ENCODE measurements around the gene RETSAT. TPM values are rescaled to one million over a fixed set of nuclear protein-coding genes. Genes with fewer than 3 reads are reported as not detected.
"Not testable (repeated sequence)": the region's sequence is repeated elsewhere in the genome, so short reads cannot be mapped to it uniquely, and the experiment has no call there.

RETSAT gene
- total RNA-seq, 2 experiments from 2014 or later, result 24.7 to 24.9 TPM

DNA sequence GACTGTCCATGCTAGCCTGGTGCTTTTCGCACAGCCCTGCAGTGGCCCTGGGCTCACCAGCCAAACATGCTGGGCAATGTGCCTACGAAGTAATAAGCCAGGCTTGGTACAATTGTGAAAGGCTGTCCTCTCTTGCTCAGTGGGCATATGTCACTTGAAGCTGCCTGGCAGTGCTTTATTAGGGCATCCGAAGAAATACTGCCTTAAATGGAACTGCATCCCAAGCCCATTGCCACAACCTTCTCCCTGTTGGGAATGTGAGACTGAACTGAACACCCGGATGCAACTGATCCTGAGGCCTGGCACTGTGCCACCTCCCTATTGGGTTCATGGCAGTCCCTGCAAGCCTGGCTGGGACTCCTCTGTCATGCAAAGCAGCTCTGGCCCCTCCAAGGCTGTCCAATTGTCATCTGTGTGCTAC lies 39.9 kb upstream of the RETSAT start:
- DNase-seq, result no peak
- no peaks in the 10 kb centered on the region for H3K9me3 Mint-ChIP-seq
- no peaks in the 10 kb centered on the region for H3K27me3 Mint-ChIP-seq
- ChIA-PET POLR2A (no interaction called here), CTCF (interaction anchor here (0.6 to 1.8 kb wide), 5 partner anchors 9 to 150 kb away, joined by 3 to 5 read pairs (median 3); no protein-coding TSS in a partner anchor)
- H3K4me3 Mint-ChIP-seq, result no peak overlapping the region
- peak overlapping the region; percentile 54 for H3K27ac Mint-ChIP-seq
- H3K36me3 Mint-ChIP-seq (ENCODE audit: low read depth), result peaks cover 55% of the 10 kb centered on the region
- H3K4me1 Mint-ChIP-seq, result peaks cover 42% of the 10 kb centered on the region

DNA sequence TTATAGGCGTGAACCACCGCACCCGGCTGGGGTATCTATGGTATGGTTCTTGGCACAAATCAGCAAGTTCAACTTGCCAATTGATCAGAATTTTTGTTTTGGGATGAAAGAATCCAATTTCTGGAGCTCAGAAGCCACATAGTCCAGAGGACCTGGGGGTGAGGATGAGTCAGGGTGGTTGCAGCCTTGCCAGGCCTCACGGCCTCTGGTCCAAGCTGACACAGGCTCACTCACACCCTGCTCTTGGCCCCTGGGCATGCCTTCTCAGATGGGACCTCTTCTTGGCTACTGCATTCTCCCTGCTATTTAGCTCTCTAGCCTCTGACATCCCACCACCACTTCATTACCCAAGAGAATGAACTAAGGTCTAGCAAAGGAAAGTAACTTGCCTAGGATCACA lies 39.5 kb upstream of the RETSAT start:
- ChIA-PET POLR2A (no interaction called here), CTCF (interaction anchor here (1.3 to 1.8 kb wide), 5 partner anchors 9 to 158 kb away, joined by 3 to 5 read pairs (median 4); no protein-coding TSS in a partner anchor)
- H3K4me3 Mint-ChIP-seq, result no peak overlapping the region
- H3K4me1 Mint-ChIP-seq, result peaks cover 41% of the 10 kb centered on the region
- H3K27ac Mint-ChIP-seq, result peak overlapping the region; percentile 54
- no peaks in the 10 kb centered on the region for H3K9me3 Mint-ChIP-seq
- no peak for DNase-seq
- no peaks in the 10 kb centered on the region for H3K27me3 Mint-ChIP-seq
- peaks cover 54% of the 10 kb centered on the region for H3K36me3 Mint-ChIP-seq (ENCODE audit: low read depth)

DNA sequence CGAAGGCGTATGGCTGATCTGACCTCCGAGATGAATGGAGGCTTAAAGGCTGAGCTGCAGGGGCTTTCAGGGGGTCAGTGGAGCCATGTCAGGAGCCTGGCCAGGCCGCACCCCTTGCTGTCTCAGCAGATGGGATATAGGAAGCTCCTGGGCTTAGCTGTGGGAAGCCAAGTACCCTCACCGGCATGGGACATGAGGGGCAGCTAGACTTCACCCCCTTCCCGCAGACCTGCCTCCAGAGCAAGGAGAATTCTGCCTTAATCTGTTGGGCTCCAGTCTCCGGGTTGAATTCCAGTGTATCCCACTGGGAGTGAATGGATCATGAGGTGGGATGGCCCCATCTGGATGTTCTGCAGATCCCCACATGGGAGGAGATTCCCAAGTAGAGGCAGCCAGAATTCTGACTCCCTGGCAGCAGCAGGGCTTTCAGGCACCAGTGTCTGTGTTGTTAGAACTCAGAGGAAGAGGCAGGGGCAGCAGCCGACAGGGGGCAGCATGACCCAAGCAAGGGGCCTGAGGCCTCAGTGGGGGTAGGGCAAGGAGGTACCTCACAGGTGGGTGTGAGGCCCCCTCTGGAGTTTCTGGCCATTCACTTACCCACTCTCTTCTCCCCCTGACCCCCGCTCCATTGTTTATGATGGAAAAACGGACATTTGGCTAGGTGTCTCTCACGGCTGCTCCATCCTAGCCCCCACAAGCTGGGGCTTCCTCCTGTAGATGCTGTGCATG lies 36.8 kb upstream of the RETSAT start:
- Mint-ChIP-seq H3K27ac (peak overlapping the region; percentile 74), H3K4me1 (peaks cover 25% of the 10 kb centered on the region), H3K36me3 (ENCODE audit: low read depth) (peaks cover 36% of the 10 kb centered on the region), H3K27me3 (no peaks in the 10 kb centered on the region), H3K9me3 (no peaks in the 10 kb centered on the region), H3K4me3 (no peak overlapping the region)
- ChIA-PET CTCF (interaction anchor here (0.7 to 3.8 kb wide), 13 partner anchors 8 to 229 kb away, joined by 3 to 21 read pairs (median 4); no protein-coding TSS in a partner anchor), POLR2A (interaction anchor here (0.5 kb wide), 1 partner anchor 151 kb away, joined by 3 read pairs; no protein-coding TSS in a partner anchor)
- peak; percentile 83 for DNase-seq

DNA sequence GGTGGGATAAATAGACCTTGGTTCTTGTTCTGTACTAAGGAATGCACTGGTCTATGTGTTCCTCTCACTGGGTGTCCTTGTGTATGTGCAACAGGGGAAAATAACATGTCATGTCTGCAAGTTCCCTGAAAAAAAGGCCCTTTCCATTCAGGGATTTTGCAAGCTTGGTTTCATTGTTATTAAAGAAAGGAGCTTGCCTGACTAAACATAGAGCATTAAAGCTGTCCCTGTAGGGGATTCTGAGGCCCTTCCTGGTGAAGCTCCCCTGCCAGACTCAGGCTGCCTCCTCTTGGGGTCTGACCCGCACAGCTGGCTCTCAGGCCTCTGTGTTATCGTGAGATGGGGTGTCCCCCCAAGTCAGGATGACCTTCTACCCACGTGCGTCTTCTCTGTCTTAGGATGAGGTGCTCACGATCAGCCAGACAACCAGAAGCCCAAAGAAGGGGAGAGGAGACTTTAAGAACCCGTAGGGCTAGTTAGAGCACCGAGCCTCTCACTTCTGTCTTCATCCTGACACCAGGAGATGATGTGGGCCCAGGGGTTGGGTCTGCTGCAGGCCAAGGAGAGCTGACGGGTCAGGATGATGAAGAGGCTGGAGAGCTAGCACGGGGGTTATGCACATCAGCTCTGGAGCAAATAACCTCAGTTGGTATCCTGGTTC lies 34.7 kb upstream of the RETSAT start:
- Mint-ChIP-seq H3K9me3 (no peaks in the 10 kb centered on the region), H3K27me3 (no peaks in the 10 kb centered on the region), H3K4me3 (no peak overlapping the region), H3K27ac (peak overlapping the region; percentile 39), H3K4me1 (peaks cover 24% of the 10 kb centered on the region), H3K36me3 (ENCODE audit: low read depth) (peaks cover 29% of the 10 kb centered on the region)
- ChIA-PET CTCF (interaction anchor here (0.8 to 3.8 kb wide), 7 partner anchors 10 to 168 kb away, joined by 3 to 21 read pairs (median 5); no protein-coding TSS in a partner anchor), POLR2A (interaction anchor here (0.6 kb wide), 1 partner anchor 145 kb away, joined by 3 read pairs; no protein-coding TSS in a partner anchor)
- no peak for DNase-seq

DNA sequence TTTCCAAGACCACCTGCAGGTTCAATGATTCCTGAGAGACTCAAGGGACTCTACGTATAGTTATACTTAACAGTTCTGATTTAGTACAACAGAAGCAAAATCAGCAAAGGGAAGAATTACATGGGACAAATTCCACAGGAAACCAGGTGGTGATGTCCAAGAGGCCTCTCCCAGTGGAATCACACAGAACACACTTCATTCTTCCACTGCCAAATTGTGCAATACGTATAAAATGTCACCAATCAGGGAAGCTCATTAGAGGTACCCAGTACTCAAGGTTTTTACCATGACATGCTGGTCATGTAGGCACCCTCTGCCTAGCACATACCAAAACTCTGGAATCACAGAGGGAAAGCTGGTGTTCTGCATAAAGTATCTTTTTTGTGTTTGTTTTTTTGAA lies 33.4 kb upstream of the RETSAT start:
- Mint-ChIP-seq H3K4me3 (no peak overlapping the region), H3K4me1 (peaks cover 14% of the 10 kb centered on the region), H3K27ac (no peak overlapping the region), H3K36me3 (ENCODE audit: low read depth) (peaks cover 26% of the 10 kb centered on the region), H3K9me3 (no peaks in the 10 kb centered on the region), H3K27me3 (no peaks in the 10 kb centered on the region)
- ChIA-PET POLR2A (no interaction called here), CTCF (interaction anchor here (0.7 to 1.5 kb wide), 3 partner anchors 13 to 384 kb away, joined by 3 to 6 read pairs (median 4); no protein-coding TSS in a partner anchor)
- no peak for DNase-seq

DNA sequence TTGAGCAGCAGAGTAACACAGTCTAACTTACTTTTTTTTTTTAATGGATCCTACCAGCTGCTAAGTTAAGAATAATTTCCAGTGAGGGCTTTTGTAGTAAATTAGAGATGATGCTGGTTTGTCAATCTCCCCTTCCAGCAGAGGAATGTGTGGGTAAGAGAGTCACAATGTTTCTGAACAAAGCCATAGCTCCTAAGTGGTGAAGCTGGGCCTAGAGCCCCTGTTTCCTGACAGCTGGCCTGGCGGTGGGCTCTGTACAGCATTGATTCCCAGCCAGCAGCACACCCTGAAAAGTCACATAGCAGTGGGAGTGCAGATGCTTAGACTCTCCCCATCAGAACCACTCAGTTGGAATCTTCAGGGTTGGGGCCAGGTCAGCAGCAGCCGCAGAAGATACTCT lies 31.4 kb upstream of the RETSAT start:
- CTCF ChIA-PET, result interaction anchor here (0.6 to 1.1 kb wide), 2 partner anchors 10 to 167 kb away, joined by 3 read pairs; no protein-coding TSS in a partner anchor
- POLR2A ChIA-PET, result no interaction called here

DNA sequence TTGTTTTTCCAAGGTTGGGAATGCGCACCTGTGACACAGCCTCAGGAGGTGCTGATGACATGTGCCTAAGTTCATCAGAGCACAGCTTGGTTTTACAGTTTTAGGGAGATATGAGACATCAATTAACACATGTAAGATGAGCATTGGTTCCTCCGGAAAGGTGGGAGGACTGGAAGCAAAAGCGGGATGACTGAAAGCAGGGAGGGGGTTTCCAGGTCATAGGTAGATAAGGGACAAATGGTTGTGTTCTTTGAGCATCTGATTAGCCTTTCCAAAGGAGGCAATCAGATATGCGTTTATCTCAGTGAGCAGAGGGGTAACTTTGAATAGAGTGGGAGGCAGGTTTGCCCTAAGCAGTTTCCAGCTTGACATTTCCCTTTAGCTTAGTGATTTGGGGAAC lies 29.5 kb upstream of the RETSAT start:
- Mint-ChIP-seq H3K36me3 (ENCODE audit: low read depth) (peaks cover 36% of the 10 kb centered on the region), H3K9me3 (peaks cover 6% of the 10 kb centered on the region), H3K27me3 (no peaks in the 10 kb centered on the region), H3K4me1 (no peaks in the 10 kb centered on the region), H3K4me3 (no peak overlapping the region), H3K27ac (no peak overlapping the region)
- ChIA-PET CTCF (interaction anchor here (1.4 to 1.7 kb wide), 2 partner anchors 9 to 10 kb away, joined by 4 to 5 read pairs; no protein-coding TSS in a partner anchor), POLR2A (no interaction called here)
- no peak for DNase-seq

More for the DNA sequence above, 31.4 kb upstream of the RETSAT start:
- Mint-ChIP-seq H3K4me1 (no peaks in the 10 kb centered on the region), H3K36me3 (ENCODE audit: low read depth) (peaks cover 30% of the 10 kb centered on the region), H3K27ac (no peak overlapping the region), H3K9me3 (no peaks in the 10 kb centered on the region), H3K27me3 (no peaks in the 10 kb centered on the region), H3K4me3 (no peak overlapping the region)
- no peak for DNase-seq

DNA sequence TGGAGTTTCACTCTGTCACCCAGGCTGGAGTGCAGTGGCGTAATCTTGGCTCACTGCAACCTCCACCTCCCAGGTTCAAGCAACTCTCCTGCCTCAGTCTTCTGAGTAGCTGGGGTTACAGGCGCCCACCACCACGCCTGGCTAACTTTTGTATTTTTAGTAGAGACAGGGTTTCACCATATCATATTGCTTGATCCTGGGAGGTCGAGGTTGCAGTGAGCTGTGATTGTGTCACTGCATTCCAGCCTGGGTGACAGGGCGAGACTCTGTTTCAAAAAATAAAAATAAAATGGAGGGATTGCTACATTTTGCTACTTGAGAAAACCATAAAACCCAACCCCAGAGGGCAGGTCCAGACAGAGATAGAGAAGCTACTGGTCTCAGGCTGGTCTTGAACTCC lies 28.8 kb upstream of the RETSAT start:
- H3K9me3 Mint-ChIP-seq, H3K27me3 Mint-ChIP-seq, POLR2A ChIA-PET, H3K4me1 Mint-ChIP-seq, DNase-seq, H3K4me3 Mint-ChIP-seq, H3K27ac Mint-ChIP-seq: not testable (repeated sequence)
- CTCF ChIA-PET, result interaction anchor here (0.6 to 1.7 kb wide), 4 partner anchors 8 to 433 kb away, joined by 3 to 5 read pairs (median 4); no protein-coding TSS in a partner anchor
- H3K36me3 Mint-ChIP-seq (ENCODE audit: low read depth), result peaks cover 41% of the 10 kb centered on the region

DNA sequence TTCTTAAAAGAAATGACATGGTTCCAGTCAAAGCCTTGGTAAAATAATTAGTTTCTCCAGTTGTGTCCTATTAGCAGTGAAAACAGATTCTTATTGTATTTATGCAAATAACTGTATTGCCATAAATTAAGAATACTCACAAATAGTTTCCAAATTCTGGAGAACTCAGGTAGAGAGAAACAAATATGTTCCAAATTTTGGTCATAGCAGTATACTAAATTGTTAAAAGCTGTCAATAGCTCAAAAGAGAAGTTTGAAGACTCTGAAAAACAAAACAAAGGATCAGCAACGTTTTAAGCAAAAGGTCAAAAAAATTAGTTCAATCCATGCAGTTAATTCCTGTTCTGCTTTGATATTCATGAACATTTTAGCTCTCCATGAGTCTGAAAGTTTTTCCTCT lies 25.7 kb upstream of the RETSAT start:
- Mint-ChIP-seq H3K27me3 (no peaks in the 10 kb centered on the region), H3K36me3 (ENCODE audit: low read depth) (peaks cover 46% of the 10 kb centered on the region), H3K9me3 (peaks cover 8% of the 10 kb centered on the region), H3K27ac (no peak overlapping the region), H3K4me3 (no peak overlapping the region), H3K4me1 (no peaks in the 10 kb centered on the region)
- CTCF ChIA-PET, result interaction anchor here (0.5 to 1.3 kb wide), 2 partner anchors 14 to 32 kb away, joined by 3 to 4 read pairs; no protein-coding TSS in a partner anchor
- no peak for DNase-seq
- POLR2A ChIA-PET, result interaction anchor here (0.6 kb wide), 1 partner anchor 345 kb away, joined by 3 read pairs; no protein-coding TSS in a partner anchor

DNA sequence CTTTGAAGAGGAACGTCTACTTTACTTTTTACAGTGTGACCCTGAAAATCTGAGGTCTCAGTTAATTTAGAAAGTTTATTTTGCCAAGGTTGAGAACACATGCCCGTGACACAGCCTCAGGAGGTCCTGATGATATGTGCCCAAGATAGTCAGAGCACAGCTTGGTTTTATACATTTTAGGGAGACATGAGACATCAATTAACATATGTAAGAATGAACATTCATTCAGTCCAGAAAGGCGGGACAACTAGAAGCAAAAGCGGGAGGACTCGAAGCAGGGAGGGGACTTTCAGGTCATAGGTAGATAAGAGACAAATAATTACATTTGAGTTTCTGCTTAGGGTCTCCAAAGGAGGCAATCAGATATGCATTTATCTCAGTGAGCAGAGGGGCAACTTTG lies 23.9 kb upstream of the RETSAT start:
- peaks cover 8% of the 10 kb centered on the region for H3K9me3 Mint-ChIP-seq
- peaks cover 47% of the 10 kb centered on the region for H3K36me3 Mint-ChIP-seq (ENCODE audit: low read depth)
- H3K4me1 Mint-ChIP-seq, result no peaks in the 10 kb centered on the region
- no peak overlapping the region for H3K27ac Mint-ChIP-seq
- ChIA-PET CTCF (no interaction called here), POLR2A (no interaction called here)
- no peak overlapping the region for H3K4me3 Mint-ChIP-seq
- H3K27me3 Mint-ChIP-seq, result no peaks in the 10 kb centered on the region
- DNase-seq, result no peak

DNA sequence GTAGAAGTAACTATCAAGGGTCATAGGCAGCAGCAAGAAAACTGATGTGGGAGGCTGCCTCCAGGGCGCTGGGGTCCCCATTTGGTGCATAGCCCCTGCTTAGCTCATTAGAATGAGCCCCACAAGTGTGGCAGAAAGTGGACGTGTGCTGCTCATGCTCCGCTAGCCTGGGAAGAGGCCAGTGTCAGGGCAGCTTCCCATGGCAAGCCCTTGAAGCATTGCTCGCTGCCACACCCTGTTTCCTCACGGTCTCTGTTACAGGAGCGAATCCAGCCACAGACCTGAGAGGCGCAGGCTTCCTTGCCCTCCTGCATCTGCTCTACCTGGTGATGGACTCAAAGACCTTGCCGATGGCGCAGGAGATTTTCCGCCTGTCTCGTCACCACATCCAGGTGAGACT lies 22.8 kb upstream of the RETSAT start:
- peaks cover 48% of the 10 kb centered on the region for H3K36me3 Mint-ChIP-seq (ENCODE audit: low read depth)

DNA sequence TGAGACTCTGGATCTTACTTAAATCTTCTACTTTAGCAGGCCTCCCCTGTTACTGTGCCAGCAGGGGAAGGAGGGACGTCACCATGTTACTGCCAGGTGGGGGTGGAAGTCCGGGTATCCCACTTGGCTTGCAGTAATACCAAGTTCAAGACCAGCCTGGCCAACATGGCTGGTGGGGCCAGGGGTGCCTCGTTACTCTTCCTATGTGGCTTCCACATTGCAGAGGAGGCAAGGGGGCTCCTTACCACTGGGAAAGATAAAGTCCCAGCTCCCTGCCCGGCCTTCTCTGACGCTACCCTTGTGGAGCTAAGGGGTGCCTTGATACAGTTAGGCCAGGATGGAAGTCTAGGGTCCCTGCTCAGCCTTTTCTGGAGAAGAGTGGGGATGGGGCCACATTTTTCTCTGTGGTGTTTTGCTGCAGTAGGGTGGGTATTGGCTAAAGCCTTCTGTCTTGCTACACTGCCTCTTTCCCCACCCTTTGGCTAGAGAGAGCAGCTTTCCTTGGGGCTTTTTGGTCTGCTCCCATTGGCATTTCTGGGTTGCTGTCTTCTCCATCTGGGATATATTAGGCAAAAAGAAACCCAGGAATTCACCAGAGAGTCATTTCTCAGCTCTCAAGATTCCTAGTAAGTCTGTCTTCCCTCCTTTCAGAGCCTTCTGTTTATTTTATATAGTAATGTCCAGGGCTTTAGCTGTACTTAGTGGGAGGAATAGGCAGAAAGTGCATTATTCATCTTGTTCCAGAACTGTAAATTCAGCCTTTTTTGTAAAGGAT lies 22.1 kb upstream of the RETSAT start:
- Mint-ChIP-seq H3K27ac (no peak overlapping the region), H3K9me3 (peaks cover 8% of the 10 kb centered on the region), H3K27me3 (no peaks in the 10 kb centered on the region), H3K4me3 (no peak overlapping the region), H3K4me1 (no peaks in the 10 kb centered on the region), H3K36me3 (ENCODE audit: low read depth) (peaks cover 45% of the 10 kb centered on the region)
- ChIA-PET CTCF (interaction anchor here (0.6 to 1.5 kb wide), 3 partner anchors 9 to 108 kb away, joined by 3 read pairs; no protein-coding TSS in a partner anchor), POLR2A (no interaction called here)
- DNase-seq, result no peak

More for the DNA sequence above, 22.8 kb upstream of the RETSAT start:
- Mint-ChIP-seq H3K27ac (no peak overlapping the region), H3K4me3 (no peak overlapping the region), H3K9me3 (peaks cover 8% of the 10 kb centered on the region), H3K4me1 (no peaks in the 10 kb centered on the region), H3K27me3 (no peaks in the 10 kb centered on the region)
- ChIA-PET CTCF (interaction anchor here (0.6 to 1.5 kb wide), 2 partner anchors 10 to 352 kb away, joined by 3 to 4 read pairs; no protein-coding TSS in a partner anchor), POLR2A (no interaction called here)
- DNase-seq, result no peak
